ENCODE measurements around the gene DENND1A. TPM values are rescaled to one million over a fixed set of nuclear protein-coding genes. Genes with fewer than 3 reads are reported as not detected.

DENND1A gene
- total and polyA plus RNA-seq, 2 of the 13 experiments (the other 11 are each of a cell fraction or from before 2014, with no cell fraction given) = 14.8 to 30.1 TPM

DNA sequence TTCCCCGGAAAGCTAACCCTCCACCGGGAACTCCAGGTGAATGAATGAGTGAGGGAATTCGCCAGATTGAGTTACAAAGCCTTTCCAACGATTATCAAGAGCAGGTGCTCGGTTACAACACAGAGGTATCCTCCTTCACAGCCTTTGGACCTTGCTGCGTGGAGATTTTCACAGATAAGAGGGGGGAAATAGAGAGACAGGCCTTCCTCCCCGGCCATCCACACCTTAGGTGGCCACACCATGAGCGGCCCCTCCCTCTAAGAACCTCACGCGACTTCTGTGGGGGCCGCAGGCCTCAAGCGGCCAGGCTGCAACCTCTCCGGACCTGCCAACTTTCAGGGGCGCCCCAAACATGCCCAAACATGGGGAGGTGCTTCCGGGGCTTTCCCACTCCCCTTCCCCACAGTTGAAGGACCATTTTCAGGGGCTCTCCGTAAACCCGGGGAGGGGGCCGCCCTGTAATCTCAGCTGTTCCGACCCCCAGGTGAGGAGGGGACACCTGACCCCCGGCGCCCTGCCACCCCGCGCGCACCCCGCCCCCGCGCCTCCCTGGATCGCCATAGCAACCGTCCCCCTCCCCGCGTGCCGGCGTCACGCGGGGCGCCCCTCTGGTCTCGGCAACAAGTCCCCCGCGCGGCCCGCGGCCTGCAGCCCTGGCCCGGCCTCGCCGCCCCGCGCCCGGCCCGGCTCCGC lies 603 bp downstream of the DENND1A start (continued):
- TF ChIP-seq, protein P1, sequence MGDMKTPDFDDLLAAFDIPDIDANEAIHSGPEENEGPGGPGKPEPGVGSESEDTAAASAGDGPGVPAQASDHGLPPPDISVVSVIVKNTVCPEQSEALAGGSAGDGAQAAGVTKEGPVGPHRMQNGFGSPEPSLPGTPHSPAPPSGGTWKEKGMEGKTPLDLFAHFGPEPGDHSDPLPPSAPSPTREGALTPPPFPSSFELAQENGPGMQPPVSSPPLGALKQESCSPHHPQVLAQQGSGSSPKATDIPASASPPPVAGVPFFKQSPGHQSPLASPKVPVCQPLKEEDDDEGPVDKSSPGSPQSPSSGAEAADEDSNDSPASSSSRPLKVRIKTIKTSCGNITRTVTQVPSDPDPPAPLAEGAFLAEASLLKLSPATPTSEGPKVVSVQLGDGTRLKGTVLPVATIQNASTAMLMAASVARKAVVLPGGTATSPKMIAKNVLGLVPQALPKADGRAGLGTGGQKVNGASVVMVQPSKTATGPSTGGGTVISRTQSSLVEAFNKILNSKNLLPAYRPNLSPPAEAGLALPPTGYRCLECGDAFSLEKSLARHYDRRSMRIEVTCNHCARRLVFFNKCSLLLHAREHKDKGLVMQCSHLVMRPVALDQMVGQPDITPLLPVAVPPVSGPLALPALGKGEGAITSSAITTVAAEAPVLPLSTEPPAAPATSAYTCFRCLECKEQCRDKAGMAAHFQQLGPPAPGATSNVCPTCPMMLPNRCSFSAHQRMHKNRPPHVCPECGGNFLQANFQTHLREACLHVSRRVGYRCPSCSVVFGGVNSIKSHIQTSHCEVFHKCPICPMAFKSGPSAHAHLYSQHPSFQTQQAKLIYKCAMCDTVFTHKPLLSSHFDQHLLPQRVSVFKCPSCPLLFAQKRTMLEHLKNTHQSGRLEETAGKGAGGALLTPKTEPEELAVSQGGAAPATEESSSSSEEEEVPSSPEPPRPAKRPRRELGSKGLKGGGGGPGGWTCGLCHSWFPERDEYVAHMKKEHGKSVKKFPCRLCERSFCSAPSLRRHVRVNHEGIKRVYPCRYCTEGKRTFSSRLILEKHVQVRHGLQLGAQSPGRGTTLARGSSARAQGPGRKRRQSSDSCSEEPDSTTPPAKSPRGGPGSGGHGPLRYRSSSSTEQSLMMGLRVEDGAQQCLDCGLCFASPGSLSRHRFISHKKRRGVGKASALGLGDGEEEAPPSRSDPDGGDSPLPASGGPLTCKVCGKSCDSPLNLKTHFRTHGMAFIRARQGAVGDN (CRISPR knock-in tag; IDR thresholded peaks at IDR 0.05) = peak; percentile 44; the same call in 1 of the 2 replicates
- no peak for TF ChIP-seq ZNF510 (CRISPR knock-in tag; IDR thresholded peaks at IDR 0.05; ENCODE audit: low read depth)
- no peak for TF ChIP-seq BCL6 (CRISPR knock-in tag; IDR thresholded peaks at IDR 0.05)
- TF ChIP-seq, protein P2, sequence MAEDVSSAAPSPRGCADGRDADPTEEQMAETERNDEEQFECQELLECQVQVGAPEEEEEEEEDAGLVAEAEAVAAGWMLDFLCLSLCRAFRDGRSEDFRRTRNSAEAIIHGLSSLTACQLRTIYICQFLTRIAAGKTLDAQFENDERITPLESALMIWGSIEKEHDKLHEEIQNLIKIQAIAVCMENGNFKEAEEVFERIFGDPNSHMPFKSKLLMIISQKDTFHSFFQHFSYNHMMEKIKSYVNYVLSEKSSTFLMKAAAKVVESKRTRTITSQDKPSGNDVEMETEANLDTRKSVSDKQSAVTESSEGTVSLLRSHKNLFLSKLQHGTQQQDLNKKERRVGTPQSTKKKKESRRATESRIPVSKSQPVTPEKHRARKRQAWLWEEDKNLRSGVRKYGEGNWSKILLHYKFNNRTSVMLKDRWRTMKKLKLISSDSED (CRISPR knock-in tag; IDR thresholded peaks at IDR 0.05) = no peak
- no peak for TF ChIP-seq RBM39 (IDR thresholded peaks at IDR 0.05; ENCODE audit: low read depth, low read length, poor library complexity, severe bottlenecking)
- 0 out of 2 replicates have a peak, but pooled peaks have one; percentile 22 for TF ChIP-seq ZNF160 (CRISPR knock-in tag; IDR thresholded peaks at IDR 0.05)
- TF ChIP-seq SNAI1 (CRISPR knock-in tag; IDR thresholded peaks at IDR 0.05; ENCODE audit: borderline replicate concordance) = peak; percentile 71; the same call in 1 of the 2 replicates
- TF ChIP-seq GATAD2A (CRISPR knock-in tag; IDR thresholded peaks at IDR 0.05) = peak; percentile 42
- no peak for TF ChIP-seq ZFP90 (CRISPR knock-in tag; IDR thresholded peaks at IDR 0.05; ENCODE audit: borderline replicate concordance)
- 0 out of 2 replicates have a peak, but pooled peaks have one; percentile 25 for TF ChIP-seq ZNF232 (CRISPR knock-in tag; IDR thresholded peaks at IDR 0.05; ENCODE audit: borderline replicate concordance)
- TF ChIP-seq TBX2 (CRISPR knock-in tag; IDR thresholded peaks at IDR 0.05; ENCODE audit: borderline replicate concordance) = 0 out of 2 replicates have a peak, but pooled peaks have one; percentile 24
- TF ChIP-seq ZZZ3 (CRISPR knock-in tag; IDR thresholded peaks at IDR 0.05; ENCODE audit: borderline replicate concordance) = no peak
- TF ChIP-seq LCORL (IDR thresholded peaks at IDR 0.05) = no peak
- TF ChIP-seq LCORL (CRISPR knock-in tag; IDR thresholded peaks at IDR 0.05) = 0 out of 2 replicates have a peak, but pooled peaks have one; percentile 30
- TF ChIP-seq KAT7 (CRISPR knock-in tag; IDR thresholded peaks at IDR 0.05; ENCODE audit: borderline replicate concordance) = no peak
